Prostate gland (tissue), 2 donors: ENCODE measurements around the gene ZNF546. TPM values are rescaled to one million over a fixed set of nuclear protein-coding genes. Genes with fewer than 3 reads are reported as not detected.

ENCODE experiments used
- DNase-seq: peaks from one replicate; pipeline ENCODE4 v3.0.0-alpha.2; 2019; ENCODE audit warnings: low spot score
- H3K27ac ChIP-seq, 2 donors: fragments of 200-600 bp; sonication (generic); 2 replicates each; pipeline ENCODE4 v1.5.1; 2017 to 2019
- H3K27me3 ChIP-seq: fragments of 200-600 bp; sonication (generic); replicated peaks from 2 replicates; pipeline ENCODE4 v1.5.1; 2019; ENCODE audit not compliant: insufficient read depth
- H3K36me3 ChIP-seq, 2 donors: fragments of 200-600 bp; sonication (generic); 1 replicate in 1 of 2; 2 replicates in 1 of 2; pipeline versions ENCODE4 v1.5.1 to v1.8.1; 2017 to 2019
- H3K4me1 ChIP-seq: fragments of 200-600 bp; sonication (generic); replicated peaks from 2 replicates; pipeline ENCODE4 v1.5.1; 2019
- H3K4me3 ChIP-seq, 2 donors: fragments of 200-600 bp; sonication (generic); 2 replicates each; pipeline ENCODE4 v1.5.1; 2017 to 2019
- H3K9me3 ChIP-seq: fragments of 200-600 bp; sonication (generic); 2 replicates; pipeline ENCODE4 v1.5.1; 2017
- POLR2A ChIP-seq: fragments of 450-650 bp; IDR thresholded peaks from one replicate; pipeline ENCODE4 v1.6.1; 2016; ENCODE audit warnings: antibody characterized with exemption, mild to moderate bottlenecking
- POLR2AphosphoS5 ChIP-seq: sonication (generic); formaldehyde crosslinking; IDR thresholded peaks from one replicate; pipeline ENCODE4 v1.6.1; 2017; ENCODE audit warnings: antibody characterized with exemption
- WGBS: methylation state at CpG from one replicate; pipeline ENCODE4 v1.1.5; 2018; 5-methylcytosine and 5-hydroxymethylcytosine counted together
- intact Hi-C: fragments of 100-400 bp; cut with DNase I; formaldehyde crosslinking; loops from one replicate; pipeline ENCODE4 v1.14.2; 2022
- total RNA-seq, 2 donors: library from RNA; depleted of rRNA; stranded (reverse); fragments of >200 nt; gene quantifications; one replicate each; pipeline ENCODE4 v1.1.0, GENCODE V29; 2016
- TF ChIP-seq, protein P1 (sequence below), 4 experiments: fragments of 200-600 bp in 2 of 4; fragments of 450-650 bp in 2 of 4; sonication (generic) in 2 of 4; IDR thresholded peaks; 1 replicate in 3 of 4; 2 replicates in 1 of 4; pipeline ENCODE4 v1.5.1; 2016 to 2019; ENCODE audit warnings: antibody characterized with exemption in 4 of 4, mild to moderate bottlenecking in 2 of 4, moderate library complexity in 2 of 4

The ZNF546 gene
- total RNA-seq, 2 donors from 2014 or later: 4.6 to 10.6 TPM

DNA sequence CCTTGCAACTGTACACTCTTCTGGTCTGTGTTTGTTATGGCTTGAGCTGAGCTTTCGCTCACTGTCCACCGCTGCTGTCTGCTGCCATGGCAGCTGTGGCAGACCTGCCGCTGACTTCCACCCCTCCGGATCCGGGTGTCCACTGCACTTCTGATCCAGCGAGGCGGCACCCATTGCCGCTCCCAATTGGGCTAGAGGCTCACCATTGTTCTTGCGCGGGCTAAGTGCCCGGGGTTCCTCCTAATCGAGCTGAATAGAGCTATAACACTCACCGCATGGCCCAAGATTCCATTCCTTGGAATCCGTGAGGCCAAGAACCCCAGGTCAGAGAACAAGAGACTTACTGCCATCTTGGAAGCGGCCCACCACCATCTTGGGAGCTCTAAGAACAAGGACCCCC is 28.1 kb upstream of the ZNF546 start:
- Histone ChIP-seq H3K27ac (no peak overlapping the region), H3K4me3 (no peak overlapping the region), H3K4me1 (peaks cover 8% of the 10 kb centered on the region), H3K27me3 (no peaks in the 10 kb centered on the region), H3K36me3 (peaks cover 0 to 1% of the 10 kb centered on the region in 2 donors), H3K9me3 (no peaks in the 10 kb centered on the region)
- no peak for DNase-seq
- 88% methylated on average over 15 of the region's 15 CpGs for WGBS
- TF ChIP-seq POLR2A (no peak), POLR2AphosphoS5 (no peak)
- TF ChIP-seq, protein P1, sequence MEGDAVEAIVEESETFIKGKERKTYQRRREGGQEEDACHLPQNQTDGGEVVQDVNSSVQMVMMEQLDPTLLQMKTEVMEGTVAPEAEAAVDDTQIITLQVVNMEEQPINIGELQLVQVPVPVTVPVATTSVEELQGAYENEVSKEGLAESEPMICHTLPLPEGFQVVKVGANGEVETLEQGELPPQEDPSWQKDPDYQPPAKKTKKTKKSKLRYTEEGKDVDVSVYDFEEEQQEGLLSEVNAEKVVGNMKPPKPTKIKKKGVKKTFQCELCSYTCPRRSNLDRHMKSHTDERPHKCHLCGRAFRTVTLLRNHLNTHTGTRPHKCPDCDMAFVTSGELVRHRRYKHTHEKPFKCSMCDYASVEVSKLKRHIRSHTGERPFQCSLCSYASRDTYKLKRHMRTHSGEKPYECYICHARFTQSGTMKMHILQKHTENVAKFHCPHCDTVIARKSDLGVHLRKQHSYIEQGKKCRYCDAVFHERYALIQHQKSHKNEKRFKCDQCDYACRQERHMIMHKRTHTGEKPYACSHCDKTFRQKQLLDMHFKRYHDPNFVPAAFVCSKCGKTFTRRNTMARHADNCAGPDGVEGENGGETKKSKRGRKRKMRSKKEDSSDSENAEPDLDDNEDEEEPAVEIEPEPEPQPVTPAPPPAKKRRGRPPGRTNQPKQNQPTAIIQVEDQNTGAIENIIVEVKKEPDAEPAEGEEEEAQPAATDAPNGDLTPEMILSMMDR (IDR thresholded peaks at IDR 0.05): no peak
- intact Hi-C loops: no loop called here

DNA sequence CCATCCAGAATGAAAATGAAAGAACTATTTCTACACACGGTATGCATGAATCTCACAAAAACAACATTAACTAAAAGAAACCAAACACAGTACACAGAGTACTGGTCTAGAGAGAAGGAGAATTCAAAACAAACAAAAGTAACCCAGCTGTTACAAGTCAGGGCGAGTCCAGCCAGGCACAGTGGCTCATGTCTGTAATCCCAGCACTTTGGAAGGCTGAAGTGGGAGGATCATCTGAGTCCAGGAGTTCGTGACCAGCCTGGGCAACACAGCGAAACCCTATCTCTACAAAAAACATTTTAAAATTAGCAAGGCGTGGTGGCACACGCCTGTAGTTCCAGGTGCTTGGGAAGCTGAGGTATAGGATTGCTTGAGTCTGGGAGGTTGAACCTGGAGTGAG is 27.6 kb upstream of the ZNF546 start:
- H3K4me3 ChIP-seq: no peak overlapping the region
- DNase-seq: no peak
- peak overlapping the region; percentile 90 to 91 for H3K27ac ChIP-seq
- H3K9me3 ChIP-seq: no peaks in the 10 kb centered on the region
- TF ChIP-seq POLR2AphosphoS5 (peak; percentile 9), POLR2A (no peak)
- peaks cover 0 to 6% of the 10 kb centered on the region in 2 donors for H3K36me3 ChIP-seq
- 55% methylated on average over 6 of the region's 6 CpGs for WGBS
- H3K27me3 ChIP-seq: no peaks in the 10 kb centered on the region
- H3K4me1 ChIP-seq: peaks cover 8% of the 10 kb centered on the region
- intact Hi-C loops: no loop called here

DNA sequence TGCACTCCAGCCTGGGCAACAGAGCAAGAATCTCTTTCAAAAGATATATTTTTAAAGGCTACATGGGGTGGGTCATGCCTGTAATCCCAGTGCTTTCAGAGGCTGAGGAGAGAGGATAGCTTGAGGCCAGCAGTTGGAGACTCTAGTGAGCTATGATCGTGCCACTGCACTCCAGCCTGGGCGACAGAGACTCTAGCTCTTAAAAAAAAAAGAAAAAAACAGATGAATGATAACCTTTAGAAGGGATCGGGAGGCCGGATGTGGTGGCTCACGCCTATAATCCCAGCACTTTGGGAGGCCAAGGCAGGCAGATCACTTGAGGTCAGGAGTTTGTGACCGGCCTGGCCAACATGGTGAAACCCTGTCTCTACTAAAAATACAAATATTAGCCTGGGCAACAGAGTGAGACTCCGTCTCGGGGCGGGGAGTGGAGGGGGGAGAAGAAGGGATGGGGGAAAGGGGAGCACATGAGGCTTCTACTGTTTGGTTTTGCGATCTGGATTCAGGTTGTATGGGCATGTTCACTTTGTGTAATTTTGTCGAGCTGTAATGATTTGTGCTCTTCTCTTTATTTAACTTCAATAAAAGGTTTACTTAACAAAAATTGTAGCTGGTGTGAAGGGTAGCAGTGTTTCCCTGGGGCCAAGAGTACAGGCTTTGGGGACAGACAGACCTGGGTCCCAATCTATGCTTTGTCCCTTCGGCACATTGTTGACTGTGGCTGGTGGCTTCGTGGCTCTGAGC is 27.0 kb upstream of the ZNF546 start:
- H3K27me3 ChIP-seq: no peaks in the 10 kb centered on the region
- peak overlapping the region; percentile 58 to 62 for H3K4me3 ChIP-seq
- 49% methylated on average over 13 of the region's 13 CpGs for WGBS
- peak overlapping the region; percentile 90 to 91 for H3K27ac ChIP-seq
- peaks cover 4 to 10% of the 10 kb centered on the region in 2 donors for H3K36me3 ChIP-seq
- peaks cover 8% of the 10 kb centered on the region for H3K4me1 ChIP-seq
- no peaks in the 10 kb centered on the region for H3K9me3 ChIP-seq
- TF ChIP-seq POLR2AphosphoS5 (no peak), POLR2A (no peak)
- TF ChIP-seq, protein P1 (IDR thresholded peaks at IDR 0.05): no peak
- intact Hi-C loops: loop anchor here (2.0 to 5.0 kb wide), 2 partner anchors 123 to 177 kb away; partner anchors contain the start of gene FBL
- no peak for DNase-seq

DNA sequence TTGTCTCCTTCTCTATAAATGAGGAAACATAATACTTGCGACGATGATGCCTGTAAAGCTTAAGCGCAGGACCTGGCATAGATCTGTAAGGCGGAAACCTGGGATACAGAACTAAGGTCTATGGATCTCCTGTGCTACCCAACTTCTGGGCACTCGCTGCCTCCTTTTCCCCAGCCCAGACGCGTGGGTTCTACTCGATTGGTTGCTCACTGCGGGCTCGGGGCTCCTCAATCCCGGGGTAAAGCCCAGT is 26.5 kb upstream of the ZNF546 start:
- intact Hi-C loops: loop anchor here (2.0 to 5.0 kb wide), 2 partner anchors 123 to 178 kb away; partner anchors contain the start of gene FBL
- TF ChIP-seq POLR2AphosphoS5: no peak
- TF ChIP-seq, protein P1 (IDR thresholded peaks at IDR 0.05): no peak
- H3K27me3 ChIP-seq: no peaks in the 10 kb centered on the region
- H3K4me1 ChIP-seq: peaks cover 8% of the 10 kb centered on the region
- peak overlapping the region; percentile 90 to 91 for H3K27ac ChIP-seq
- no peaks in the 10 kb centered on the region for H3K9me3 ChIP-seq
- DNase-seq: no peak
- 2% methylated on average over 11 of the region's 11 CpGs for WGBS
- H3K36me3 ChIP-seq: peaks cover 4 to 10% of the 10 kb centered on the region in 2 donors
- H3K4me3 ChIP-seq: peak overlapping the region; percentile 58 to 62

DNA sequence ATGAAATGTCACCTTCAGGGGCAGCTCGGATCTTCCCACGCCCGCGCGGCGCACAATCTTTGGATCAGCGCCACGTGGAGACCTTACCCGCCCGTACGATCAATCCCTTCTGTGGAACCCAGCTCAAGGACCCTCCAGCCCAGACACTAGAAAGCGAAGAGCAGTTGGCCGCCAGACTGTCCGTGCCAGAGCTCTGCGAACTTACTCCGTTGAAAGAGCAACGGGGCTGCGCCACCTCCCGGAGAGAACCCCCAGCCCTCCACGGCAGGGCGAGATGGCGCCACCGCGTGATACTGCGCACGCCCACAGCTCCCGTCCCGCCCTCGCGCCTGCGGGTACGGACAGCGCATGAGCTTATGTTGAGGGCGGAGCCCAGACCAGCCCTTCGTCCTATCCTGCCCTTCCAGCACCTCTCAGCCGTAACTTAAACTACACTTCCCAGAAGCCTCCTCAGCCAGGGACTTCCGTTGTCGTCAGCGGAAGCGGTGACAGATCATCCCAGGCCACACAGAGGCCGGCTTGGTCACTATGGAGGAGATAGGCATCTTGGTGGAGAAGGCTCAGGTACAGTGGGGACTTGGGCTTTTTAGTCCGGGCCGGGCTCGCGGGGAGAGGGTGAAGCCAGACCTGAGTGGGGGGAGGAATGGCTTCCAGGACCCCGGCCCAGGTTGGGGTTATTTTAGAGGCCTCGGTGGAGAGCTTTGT is 26.0 kb upstream of the ZNF546 start, which contains the start of gene PSMC4:
Gene PSMC4, plus strand, starts transcription at position 491 of the 705 bp plus-strand sequence. Its CDS starts 38 bp downstream, at position 529.
- DNase-seq: peak; percentile 98
- peak within 1 kb of the TSS; percentile 90 to 91 for H3K27ac ChIP-seq
- H3K27me3 ChIP-seq: no peaks in the 10 kb centered on the region
- peaks cover 4 to 10% of the 10 kb centered on the region in 2 donors for H3K36me3 ChIP-seq
- WGBS: under 1% methylated on average over 47 of the region's 47 CpGs
- peaks cover 8% of the 10 kb centered on the region for H3K4me1 ChIP-seq
- intact Hi-C loops: loop anchor here (2.0 to 5.0 kb wide), 2 partner anchors 124 to 178 kb away; partner anchors contain the start of gene FBL
- peak within 1 kb of the TSS; percentile 58 to 62 for H3K4me3 ChIP-seq
- TF ChIP-seq, protein P1 (IDR thresholded peaks at IDR 0.05): peak; percentile 48 to 94 (median 91)
- TF ChIP-seq POLR2A (peak; percentile 88), POLR2AphosphoS5 (peak; percentile 100)
- H3K9me3 ChIP-seq: no peaks in the 10 kb centered on the region
